Testis (tissue), 3 donors: ENCODE results near the gene ZC3H18. TPM values are rescaled to one million over a fixed set of nuclear protein-coding genes. Genes with fewer than 3 reads are reported as not detected.

Source experiments
- DNase-seq: peaks from one replicate; pipeline ENCODE4 v3.0.0-alpha.2; 2019
- H3K27ac ChIP-seq, 2 donors: fragments of 200-600 bp; sonication (generic); one replicate each; pipeline ENCODE4 v1.5.1; 2019
- H3K27me3 ChIP-seq: fragments of 200-600 bp; sonication (generic); one replicate; pipeline ENCODE4 v1.5.1; 2019
- H3K36me3 ChIP-seq: fragments of 200-600 bp; sonication (generic); one replicate; pipeline ENCODE4 v1.5.1; 2017; ENCODE audit warnings: low read depth; ENCODE audit errors: missing control alignments
- H3K4me1 ChIP-seq: fragments of 200-600 bp; sonication (generic); one replicate; pipeline ENCODE4 v1.5.1; 2019
- H3K4me3 ChIP-seq, 2 donors: fragments of 200-600 bp; sonication (generic); one replicate each; pipeline ENCODE4 v1.5.1; 2017 to 2019
- H3K9me3 ChIP-seq: fragments of 200-600 bp; sonication (generic); one replicate; pipeline ENCODE4 v1.5.1; 2017
- CTCF ChIP-seq, 3 experiments: fragments of 450-650 bp in 2 of 3; fragments of 200-600 bp in 1 of 3; sonication (generic) in 1 of 3; IDR thresholded peaks; one replicate each; pipeline ENCODE4 v1.5.1; 2016 to 2019; ENCODE audit warnings: antibody characterized with exemption in 3 of 3, mild to moderate bottlenecking in 2 of 3, moderate library complexity in 1 of 3
- POLR2A ChIP-seq: fragments of 450-650 bp; IDR thresholded peaks from one replicate; pipeline ENCODE4 v1.6.1; 2017; ENCODE audit warnings: antibody characterized with exemption, mild to moderate bottlenecking, moderate library complexity
- WGBS, 2 donors: methylation state at CpG; one replicate each; pipeline ENCODE4 v1.1.5; 2018; 5-methylcytosine and 5-hydroxymethylcytosine counted together
- intact Hi-C: fragments of 100-400 bp; cut with DNase I; formaldehyde crosslinking; loops from one replicate; pipeline ENCODE4 v1.15.1; 2023; ENCODE audit warnings: low total_unique reads
- polyA plus RNA-seq: library from polyadenylated mRNA; stranded (reverse); fragments of 350-450 nt; fragmentation: Illumina TruSeq; extraction: RNeasy Lipid Tissue Mini Kit (QIAGEN cat#74804); gene quantifications from one replicate; pipeline ENCODE4 v1.2.3, GENCODE V29; 2014; ENCODE audit warnings: low read depth, low replicate concordance; ENCODE audit not compliant: insufficient read depth
- total RNA-seq, 2 donors: library from RNA; depleted of rRNA; stranded (reverse); fragments of >200 nt; gene quantifications; one replicate each; pipeline ENCODE4 v1.2.3, GENCODE V29; 2016

Gene ZC3H18
- total and polyA plus RNA-seq, 3 donors from 2014 or later: 53.8 to 63.7 (median 59.6) TPM

GRCh38 chr16:88532434-88533241, 37.6 kb upstream of the ZC3H18 start:
- Histone ChIP-seq H3K27me3 (no peaks in the 10 kb centered on the region), H3K4me3 (peak overlapping the region; percentile 39 to 40), H3K9me3 (no peaks in the 10 kb centered on the region), H3K36me3 (no peaks in the 10 kb centered on the region), H3K27ac (peak overlapping the region; percentile 1 to 41), H3K4me1 (peaks cover 44% of the 10 kb centered on the region)
- 47 to 60% methylated on average over 12 to 36 of the region's 37 CpGs for WGBS, 2 donors
- intact Hi-C loops: no loop called here
- no peak for DNase-seq
- TF ChIP-seq POLR2A: no peak
- no peak for TF ChIP-seq CTCF (IDR thresholded peaks at IDR 0.05)

DNA sequence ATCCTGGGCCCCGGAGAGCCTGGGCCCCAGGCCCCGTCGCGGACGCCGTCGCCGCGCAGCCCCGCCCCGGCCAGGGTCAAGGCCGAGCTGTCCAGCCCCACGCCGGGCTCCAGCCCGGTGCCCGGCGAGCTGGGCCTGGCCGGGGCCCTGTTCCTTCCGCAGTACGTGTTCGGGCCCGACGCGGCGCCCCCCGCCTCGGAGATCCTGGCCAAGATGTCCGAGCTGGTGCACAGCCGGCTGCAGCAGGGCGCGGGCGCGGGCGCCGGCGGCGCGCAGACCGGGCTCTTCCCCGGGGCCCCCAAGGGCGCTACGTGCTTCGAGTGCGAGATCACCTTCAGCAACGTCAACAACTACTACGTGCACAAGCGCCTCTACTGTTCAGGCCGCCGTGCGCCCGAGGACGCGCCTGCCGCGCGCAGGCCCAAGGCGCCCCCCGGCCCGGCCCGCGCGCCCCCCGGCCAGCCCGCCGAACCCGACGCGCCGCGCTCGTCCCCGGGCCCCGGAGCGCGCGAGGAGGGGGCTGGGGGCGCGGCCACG, 36.8 kb upstream of the ZC3H18 start:
- 31 to 50% methylated on average over 13 to 73 of the region's 79 CpGs for WGBS, 2 donors
- intact Hi-C loops: no loop called here
- H3K36me3 ChIP-seq: no peaks in the 10 kb centered on the region
- H3K4me3 ChIP-seq: peak overlapping the region; percentile 39 to 40
- no peaks in the 10 kb centered on the region for H3K9me3 ChIP-seq
- peaks cover 38% of the 10 kb centered on the region for H3K4me1 ChIP-seq
- peak overlapping the region; percentile 1 to 41 for H3K27ac ChIP-seq
- TF ChIP-seq POLR2A (no peak), CTCF (IDR thresholded peaks at IDR 0.05) (no peak)
- no peak for DNase-seq
- H3K27me3 ChIP-seq: no peaks in the 10 kb centered on the region

DNA sequence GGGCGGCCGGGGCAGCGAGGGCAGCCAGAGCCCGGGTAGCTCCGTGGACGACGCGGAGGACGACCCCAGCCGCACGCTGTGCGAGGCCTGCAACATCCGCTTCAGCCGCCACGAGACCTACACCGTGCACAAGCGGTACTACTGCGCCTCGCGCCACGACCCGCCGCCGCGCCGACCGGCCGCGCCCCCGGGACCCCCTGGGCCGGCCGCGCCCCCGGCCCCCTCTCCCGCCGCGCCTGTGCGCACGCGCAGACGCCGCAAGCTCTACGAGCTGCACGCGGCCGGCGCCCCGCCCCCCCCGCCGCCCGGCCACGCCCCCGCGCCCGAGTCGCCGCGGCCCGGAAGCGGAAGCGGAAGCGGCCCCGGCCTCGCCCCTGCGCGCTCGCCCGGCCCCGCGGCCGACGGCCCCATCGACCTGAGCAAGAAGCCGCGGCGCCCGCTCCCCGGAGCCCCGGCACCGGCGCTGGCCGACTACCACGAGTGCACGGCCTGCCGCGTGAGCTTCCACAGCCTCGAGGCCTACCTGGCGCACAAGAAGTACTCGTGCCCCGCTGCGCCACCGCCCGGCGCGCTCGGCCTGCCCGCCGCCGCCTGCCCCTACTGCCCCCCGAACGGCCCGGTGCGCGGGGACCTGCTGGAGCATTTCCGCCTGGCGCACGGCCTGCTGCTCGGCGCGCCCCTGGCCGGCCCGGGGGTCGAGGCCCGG, 36.1 kb upstream of the ZC3H18 start:
- WGBS, 2 donors: 22 to 43% methylated on average over 22 to 92 of the region's 114 CpGs
- intact Hi-C loops: no loop called here
- Histone ChIP-seq H3K27ac (no peak overlapping the region), H3K36me3 (no peaks in the 10 kb centered on the region), H3K4me1 (peaks cover 38% of the 10 kb centered on the region), H3K9me3 (no peaks in the 10 kb centered on the region), H3K27me3 (no peaks in the 10 kb centered on the region), H3K4me3 (peak overlapping the region; percentile 38 to 63)
- DNase-seq: peak; percentile 72
- TF ChIP-seq POLR2A (no peak), CTCF (IDR thresholded peaks at IDR 0.05) (no peak)

DNA sequence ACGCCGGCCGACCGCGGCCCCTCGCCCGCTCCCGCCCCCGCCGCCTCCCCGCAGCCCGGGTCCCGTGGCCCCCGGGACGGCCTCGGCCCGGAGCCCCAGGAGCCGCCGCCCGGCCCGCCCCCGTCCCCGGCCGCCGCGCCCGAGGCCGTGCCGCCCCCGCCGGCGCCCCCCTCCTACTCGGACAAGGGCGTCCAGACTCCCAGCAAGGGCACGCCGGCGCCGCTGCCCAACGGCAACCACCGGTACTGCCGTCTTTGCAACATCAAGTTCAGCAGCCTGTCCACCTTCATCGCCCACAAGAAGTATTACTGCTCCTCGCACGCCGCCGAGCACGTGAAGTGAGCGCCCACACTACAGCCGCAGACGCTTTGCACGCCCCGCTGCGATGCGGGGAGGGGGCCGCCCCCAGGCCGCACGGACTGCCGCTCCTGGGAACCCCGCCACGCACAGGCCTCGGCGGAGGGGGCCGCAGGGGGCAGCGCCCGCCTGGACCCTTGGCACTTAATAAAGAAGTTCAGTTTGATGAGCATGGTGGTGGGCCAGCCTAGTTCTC, 35.5 kb upstream of the ZC3H18 start:
- intact Hi-C loops: no loop called here
- H3K9me3 ChIP-seq: no peaks in the 10 kb centered on the region
- TF ChIP-seq POLR2A (no peak), CTCF (IDR thresholded peaks at IDR 0.05) (no peak)
- peaks cover 34% of the 10 kb centered on the region for H3K4me1 ChIP-seq
- no peaks in the 10 kb centered on the region for H3K36me3 ChIP-seq
- WGBS, 2 donors: 46 to 61% methylated on average over 20 to 43 of the region's 65 CpGs
- no peak for DNase-seq
- no peak overlapping the region for H3K27ac ChIP-seq
- H3K27me3 ChIP-seq: no peaks in the 10 kb centered on the region
- peak overlapping the region; percentile 35 to 63 for H3K4me3 ChIP-seq
